Measurements from ENCODE around the gene TNRC18.
"Not testable (repeated sequence)": the region's sequence is repeated elsewhere in the genome, so short reads cannot be mapped to it uniquely, and the experiment has no call there.

DNA sequence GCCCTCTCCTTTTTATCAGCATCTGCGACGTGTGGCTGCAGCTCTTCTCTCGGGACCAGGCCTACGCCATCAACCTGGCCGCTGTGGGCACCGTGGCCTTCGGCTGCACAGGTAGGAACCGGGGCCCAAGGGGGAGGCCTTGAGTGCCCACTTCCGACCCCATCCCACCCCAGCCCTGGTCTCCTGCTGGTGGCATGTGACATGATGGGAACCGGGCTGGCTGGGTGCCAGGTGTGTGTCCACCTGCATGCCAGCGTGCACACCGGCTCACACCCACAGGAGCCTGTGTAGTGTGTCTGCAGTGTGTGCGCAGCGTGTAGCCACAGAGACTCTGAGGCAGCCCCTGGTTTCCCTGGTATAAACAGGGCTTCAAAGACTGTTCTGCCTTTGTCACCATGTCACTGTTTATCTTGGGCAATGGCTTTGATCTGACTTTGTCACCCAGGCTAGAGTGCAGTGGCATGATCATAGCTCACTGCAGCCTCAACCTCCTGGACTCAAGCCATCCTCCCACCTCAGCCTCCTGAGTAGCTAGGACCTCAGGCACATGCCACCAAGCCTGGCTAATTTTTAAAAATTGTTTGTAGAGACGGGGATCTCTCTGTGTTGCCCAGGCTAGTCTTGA, 131.8 kb downstream of the TNRC18 start:
- TF ChIP-seq RFX5 (IDR thresholded peaks at IDR 0.05; ENCODE audit: low read length); YY1 (IDR thresholded peaks at IDR 0.05; ENCODE audit: low read depth); TAF1 (IDR thresholded peaks at IDR 0.05; ENCODE audit: borderline replicate concordance, low read depth, low read length); EZH2phosphoT487 (IDR thresholded peaks at IDR 0.05; ENCODE audit: borderline replicate concordance, low read depth); RAD21 (IDR thresholded peaks at IDR 0.05; ENCODE audit: low read length); CTCF (IDR thresholded peaks at IDR 0.05); POLR2AphosphoS5 (IDR thresholded peaks at IDR 0.05; ENCODE audit: low read depth, low read length); SMC3 (IDR thresholded peaks at IDR 0.05; ENCODE audit: low read depth, low read length): not testable (repeated sequence)
- TF ChIP-seq, protein P1, sequence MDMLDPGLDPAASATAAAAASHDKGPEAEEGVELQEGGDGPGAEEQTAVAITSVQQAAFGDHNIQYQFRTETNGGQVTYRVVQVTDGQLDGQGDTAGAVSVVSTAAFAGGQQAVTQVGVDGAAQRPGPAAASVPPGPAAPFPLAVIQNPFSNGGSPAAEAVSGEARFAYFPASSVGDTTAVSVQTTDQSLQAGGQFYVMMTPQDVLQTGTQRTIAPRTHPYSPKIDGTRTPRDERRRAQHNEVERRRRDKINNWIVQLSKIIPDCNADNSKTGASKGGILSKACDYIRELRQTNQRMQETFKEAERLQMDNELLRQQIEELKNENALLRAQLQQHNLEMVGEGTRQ (IDR thresholded peaks at IDR 0.05; ENCODE audit: borderline replicate concordance, low read depth, low read length), result not testable (repeated sequence)

Data from SK-N-SH (cell line).